HepG2 (cell line): ENCODE results near the gene RNF149. TPM values are rescaled to one million over a fixed set of nuclear protein-coding genes. Genes with fewer than 3 reads are reported as not detected.
A peak's percentile ranks its signal among the peaks of the same experiment; 100 is the strongest.

Experiments used
- ATAC-seq: fragments of 200-7000 bp; cut with Tn5 transposase; 3 replicates; pipeline ENCODE4 v1.9.1; 2020; ENCODE audit warnings: mild to moderate bottlenecking, moderate library complexity
- BruUV-seq: library from RNA; stranded (reverse); fragments of 400-500 nt; replicated peaks from 2 replicates; lab custom pipeline; 2021; lab: Mats Ljungman, UMichigan
- CTCF ChIA-PET: fragments of 300-600 bp; formaldehyde crosslinking; extraction: SDS; loops from one replicate; lab custom pipeline; 2021; ENCODE audit warnings: low total read pairs, inconsistent platforms, low intra/inter-chr PET ratio; lab: Yijun Ruan, JAX
- POLR2A ChIA-PET: fragments of 350-600 bp; sonication (Branson Sonifier 250); formaldehyde crosslinking; loops from one replicate; lab custom pipeline; 2020; ENCODE audit warnings: antibody characterized with exemption, inconsistent platforms; lab: Yijun Ruan, JAX
- DNase-seq: peaks from one replicate; pipeline ENCODE4 v3.0.0-alpha.2; 2015; ENCODE audit warnings: low spot score
- FAIRE-seq: peaks from 3 replicates; lab custom pipeline; 2011; peaks lifted over from hg19 to GRCh38; lab: Jason Lieb, UNC
- H2AFZ ChIP-seq: one replicate; pipeline ENCODE4 v1.6.1; 2011; ENCODE audit warnings: low read length, inconsistent platforms
- H3K27ac ChIP-seq: fragments of 300-600 bp; 3 replicates; pipeline ENCODE4 v1.8.0; 2011; ENCODE audit warnings: mixed run types, mild to moderate bottlenecking, mixed read lengths, low read length, inconsistent platforms; ENCODE audit not compliant: insufficient read depth; ENCODE audit errors: extremely low read length
- H3K27me3 ChIP-seq, 2 experiments: fragments of 200-600 bp in 1 of 2; 2 replicates in 1 of 2; 3 replicates in 1 of 2; pipeline versions ENCODE4 v1.6.0 to v1.8.0; 2011; ENCODE audit warnings: low read length in 2 of 2, mild to moderate bottlenecking in 2 of 2, moderate library complexity in 2 of 2, inconsistent platforms in 1 of 2; ENCODE audit not compliant: insufficient read depth in 2 of 2, control insufficient read depth in 1 of 2
- H3K36me3 ChIP-seq, 2 experiments: fragments of 200-600 bp in 1 of 2; replicated peaks in 1 of 2; 2 replicates in 1 of 2; 3 replicates in 1 of 2; pipeline versions ENCODE4 v1.5.1 to v1.8.0; 2011; ENCODE audit warnings: low read length in 2 of 2, inconsistent platforms in 1 of 2; ENCODE audit not compliant: insufficient read depth in 2 of 2, control insufficient read depth in 1 of 2
- H3K4me1 ChIP-seq: 2 replicates; pipeline ENCODE4 v1.5.1; 2012; ENCODE audit warnings: low read length, inconsistent platforms; ENCODE audit not compliant: insufficient read depth
- H3K4me2 ChIP-seq: 2 replicates; pipeline ENCODE4 v1.6.0; 2011; ENCODE audit warnings: low read depth, low read length, inconsistent platforms
- H3K4me3 ChIP-seq, 3 experiments: fragments of 200-600 bp in 1 of 3; sonication (generic), shearing (Covaris generic) in 1 of 3; replicated peaks in 1 of 3; 2 replicates each; pipeline ENCODE4 v1.5.1; 2011 to 2016; ENCODE audit warnings: low read length in 3 of 3, inconsistent platforms in 2 of 3, low read depth in 2 of 3, mild to moderate bottlenecking in 2 of 3, control low read depth in 1 of 3, mixed read lengths in 1 of 3; ENCODE audit not compliant: insufficient read depth in 1 of 3
- H3K79me2 ChIP-seq: one replicate; pipeline ENCODE4 v1.6.1; 2011; ENCODE audit warnings: low read length, inconsistent platforms; ENCODE audit not compliant: insufficient read depth
- H3K9ac ChIP-seq: 2 replicates; pipeline ENCODE4 v1.6.0; 2011; ENCODE audit warnings: mild to moderate bottlenecking, low read depth, low read length, inconsistent platforms; ENCODE audit not compliant: insufficient read depth
- H3K9me3 ChIP-seq: 2 replicates; pipeline ENCODE4 v1.5.1; 2012; ENCODE audit warnings: mild to moderate bottlenecking, low read length
- H4K20me1 ChIP-seq: 2 replicates; pipeline ENCODE4 v1.6.0; 2011; ENCODE audit warnings: inconsistent platforms, mild to moderate bottlenecking, low read length, moderate library complexity; ENCODE audit not compliant: insufficient read depth
- HNRNPH1 ChIP-seq: fragments of 200-400 bp; formaldehyde crosslinking; optimal IDR thresholded peaks from 2 replicates; pipeline ENCODE3; 2017; ENCODE audit warnings: mild to moderate bottlenecking, low read depth, low read length
- MLXIP ChIP-seq: sonication (generic); formaldehyde crosslinking; IDR thresholded peaks from 2 replicates; pipeline ENCODE4 v1.9.0; 2021; ENCODE audit warnings: missing genetic modification reagents, borderline replicate concordance
- PAXIP1 ChIP-seq: sonication (generic); formaldehyde crosslinking; conservative IDR thresholded peaks from 2 replicates; pipeline ENCODE4 v1.4.0; 2020; ENCODE audit warnings: mild to moderate bottlenecking, missing genetic modification reagents, moderate library complexity
- PLRG1 ChIP-seq: fragments of 450-650 bp; conservative IDR thresholded peaks from 2 replicates; pipeline ENCODE4 v1.6.1; 2016
- RARA ChIP-seq: IDR thresholded peaks from 2 replicates; pipeline ENCODE4 v1.6.1; 2016; ENCODE audit warnings: missing genetic modification reagents, missing compliant biosample characterization
- RNF219 ChIP-seq: sonication (generic); formaldehyde crosslinking; IDR thresholded peaks from 2 replicates; pipeline ENCODE4 v1.5.0; 2020; ENCODE audit warnings: mild to moderate bottlenecking, missing genetic modification reagents
- STAT6 ChIP-seq: sonication (generic); formaldehyde crosslinking; IDR thresholded peaks from 2 replicates; pipeline ENCODE4 v1.4.0; 2020; ENCODE audit warnings: missing genetic modification reagents, mild to moderate bottlenecking, borderline replicate concordance
- ZKSCAN5 ChIP-seq: sonication (generic); formaldehyde crosslinking; IDR thresholded peaks from 2 replicates; pipeline ENCODE4 v1.5.1; 2020; ENCODE audit warnings: mild to moderate bottlenecking, missing genetic modification reagents
- ZNF326 ChIP-seq: sonication (generic); formaldehyde crosslinking; IDR thresholded peaks from 2 replicates; pipeline ENCODE4 v1.4.0; 2020; ENCODE audit warnings: missing genetic modification reagents, borderline replicate concordance
- ZNF572 ChIP-seq: sonication (generic); formaldehyde crosslinking; IDR thresholded peaks from 2 replicates; pipeline ENCODE4 v1.5.1; 2020; ENCODE audit warnings: mild to moderate bottlenecking, missing genetic modification reagents
- ZNF883 ChIP-seq: sonication (generic); formaldehyde crosslinking; IDR thresholded peaks from 2 replicates; pipeline ENCODE4 v1.5.1; 2020; ENCODE audit warnings: mild to moderate bottlenecking, missing genetic modification reagents; ENCODE audit errors: not compliant biosample characterization
- WGBS: methylation state at CpG from one replicate; pipeline ENCODE4 v1.1.6; 2017; ENCODE audit warnings: low lambda C conversion rate; 5-methylcytosine and 5-hydroxymethylcytosine counted together
- in situ Hi-C: cut with HindIII; loops from 2 replicates; pipeline ENCODE4 v1.10.0; 2017; ENCODE audit warnings: low pct_unique_long_range_greater_than_20kb; ENCODE audit not compliant: extremely low pct_ligation_motif_present
- intact Hi-C: fragments of 100-400 bp; cut with micrococcal nuclease; formaldehyde crosslinking; loops from one replicate; pipeline ENCODE4 v1.10.0; 2022; ENCODE audit not compliant: unreplicated experiment
- polyA plus RNA-seq, 8 experiments: library from polyadenylated mRNA; depleted of rRNA in 3 of 8; stranded (reverse) in 7 of 8; unstranded in 1 of 8; fragments of >200 nt; fragmentation: Illumina TruSeq in 4 of 8; extraction: Trizol in 4 of 8; gene quantifications; 2 replicates each; pipeline versions ENCODE4 v1.2.1 to v1.2.3, GENCODE V29; 2011 to 2016; ENCODE audit warnings: low read depth in 4 of 8, missing spikeins in 1 of 8, mixed read lengths in 1 of 8; ENCODE audit not compliant: insufficient read depth in 1 of 8
- total RNA-seq, 5 experiments: library from RNA; depleted of rRNA; stranded (reverse); fragments of >200 nt; fragmentation: Illumina TruSeq; extraction: Trizol; gene quantifications; 2 replicates each; pipeline ENCODE4 v1.2.3, GENCODE V29; 2016; ENCODE audit warnings: low read depth in 1 of 5

The RNF149 gene
- total and polyA plus RNA-seq, 2 of the 13 experiments (the other 11 are each of a cell fraction or from before 2014, with no cell fraction given) = 87.6 to 109 TPM

- in situ Hi-C loops = no loop called here
- no peak for TF ChIP-seq STAT6 (CRISPR knock-in tag)
- 0 out of 2 replicates have a peak, but pooled peaks have one; percentile 23 for TF ChIP-seq RARA (CRISPR knock-in tag)
- TF ChIP-seq ZNF326 (CRISPR knock-in tag) = no peak
- TF ChIP-seq HNRNPH1 = no peak
- peak; percentile 88 for TF ChIP-seq PAXIP1 (CRISPR knock-in tag)
- TF ChIP-seq RNF219 (CRISPR knock-in tag) = no peak
- TF ChIP-seq ZNF883 (CRISPR knock-in tag) = no peak
- no peak for TF ChIP-seq ZKSCAN5
- TF ChIP-seq MLXIP (CRISPR knock-in tag) = no peak
- TF ChIP-seq ZNF572 (CRISPR knock-in tag) = no peak; the same call in 1 of the 2 replicates
- TF ChIP-seq PLRG1 = no peak
Observed at GRCh38 chr2:101330253-101330933, 21.9 kb upstream of the RNF149 start.

More at GRCh38 chr2:101330253-101330933, 21.9 kb upstream of the RNF149 start:
- peak; percentile 97 for FAIRE-seq
- intact Hi-C loops = loop anchor here (2.0 to 5.0 kb wide), 2 partner anchors 22 to 437 kb away; partner anchors contain the start of gene RNF149
- ATAC-seq = peak; percentile 99
- H3K36me3 ChIP-seq = no peaks in the 10 kb centered on the region
- peak; percentile 92 for DNase-seq
- H3K4me1 ChIP-seq = peaks cover 75% of the 10 kb centered on the region
- H3K79me2 ChIP-seq = no peaks in the 10 kb centered on the region
- 13% methylated on average over 12 of the region's 12 CpGs for WGBS
- H3K4me3 ChIP-seq = peak overlapping the region; percentile 26 to 64 (median 58)
- BruUV-seq = no TSS peak
- peak overlapping the region; percentile 92 for H2AFZ ChIP-seq
- H3K27ac ChIP-seq = peak overlapping the region; percentile 88
- H3K9me3 ChIP-seq = peaks cover 6% of the 10 kb centered on the region
- H3K9ac ChIP-seq = peak overlapping the region; percentile 77
- H4K20me1 ChIP-seq = no peaks in the 10 kb centered on the region
- ChIA-PET CTCF (interaction anchor here (0.7 kb wide), 1 partner anchor 25 kb away, joined by 3 read pairs; no protein-coding TSS in a partner anchor), POLR2A (interaction anchor here (0.8 to 2.9 kb wide), 9 partner anchors 10 to 91 kb away, joined by 3 to 37 read pairs (median 4); partner anchors contain the start of genes CNOT11 and RNF149)
- H3K27me3 ChIP-seq = no peaks in the 10 kb centered on the region
- H3K4me2 ChIP-seq = peak overlapping the region; percentile 91
